ENCODE data around the gene IFNA1.

- TF ChIP-seq CTCF (IDR thresholded peaks at IDR 0.05), result no peak
- no peak for TF ChIP-seq POLR2A (IDR thresholded peaks at IDR 0.05)
Measured at GRCh38 chr9:21428235-21428634, 12.0 kb upstream of the IFNA1 start.

Measured in adrenal gland (tissue), 5 donors.